Measurements from ENCODE around the gene F11R. TPM values are rescaled to one million over a fixed set of nuclear protein-coding genes. Genes with fewer than 3 reads are reported as not detected.
"Not testable (repeated sequence)": the region's sequence is repeated elsewhere in the genome, so short reads cannot be mapped to it uniquely, and the experiment has no call there.

F11R gene
- polyA plus RNA-seq, 1 donor, result 11.4 TPM

GRCh38 chr1:161013131-161013487 is 7.8 kb downstream of the F11R start:
- DNase-seq (ENCODE audit: low read depth), result no peak

GRCh38 chr1:161012420-161012819 is 8.5 kb downstream of the F11R start:
- no peak for DNase-seq (ENCODE audit: low read depth)

GRCh38 chr1:161009602-161010211 is 11.2 kb downstream of the F11R start:
- no peak for DNase-seq (ENCODE audit: low read depth)

- no peak for DNase-seq (ENCODE audit: low read depth)
Measured at GRCh38 chr1:161008869-161009510, 12.0 kb downstream of the F11R start.

- no peak for DNase-seq (ENCODE audit: low read depth)
Measured at GRCh38 chr1:161007369-161007768, 13.6 kb downstream of the F11R start.

- DNase-seq (ENCODE audit: low read depth), result no peak
Measured at GRCh38 chr1:161006563-161006962, 14.4 kb downstream of the F11R start.

GRCh38 chr1:161001525-161001924 is 19.4 kb downstream of the F11R start:
- DNase-seq (ENCODE audit: low read depth), result no peak

GRCh38 chr1:161000736-161001480 is 20.0 kb downstream of the F11R start:
- no peak for DNase-seq (ENCODE audit: low read depth)

GRCh38 chr1:160999376-160999775 is 21.6 kb downstream of the F11R start:
- no peak for DNase-seq (ENCODE audit: low read depth)

- no peak for DNase-seq (ENCODE audit: low read depth)
Measured at GRCh38 chr1:160997323-160998038, 23.5 kb downstream of the F11R start.

GRCh38 chr1:160996178-160996577 is 24.8 kb downstream of the F11R start:
- DNase-seq (ENCODE audit: low read depth), result no peak

GRCh38 chr1:160993544-160994193 is 27.3 kb downstream of the F11R start:
- no peak for DNase-seq (ENCODE audit: low read depth)

- not testable (repeated sequence) for DNase-seq (ENCODE audit: low read depth)
Measured at GRCh38 chr1:160992036-160992435, 28.9 kb downstream of the F11R start.

- DNase-seq (ENCODE audit: low read depth), result no peak
Measured at GRCh38 chr1:160987359-160988050, 33.4 kb downstream of the F11R start.

- no peak for DNase-seq (ENCODE audit: low read depth)
Measured at GRCh38 chr1:160985723-160986122, 35.2 kb downstream of the F11R start.

GRCh38 chr1:160981584-160982411 is 39.2 kb downstream of the F11R start:
- no peak for DNase-seq (ENCODE audit: low read depth)

GRCh38 chr1:160979286-160979685 is 41.7 kb downstream of the F11R start:
- DNase-seq (ENCODE audit: low read depth), result no peak

GRCh38 chr1:160978510-160978927 is 42.4 kb downstream of the F11R start:
- DNase-seq (ENCODE audit: low read depth), result no peak

- no peak for DNase-seq (ENCODE audit: low read depth)
Measured at GRCh38 chr1:160975026-160975425, 45.9 kb downstream of the F11R start.

GRCh38 chr1:160973491-160973890 is 47.5 kb downstream of the F11R start:
- no peak for DNase-seq (ENCODE audit: low read depth)
